NB4 (cell line): Measurements from ENCODE around the gene MYADML2.
"Not testable (repeated sequence)": the region's sequence is repeated elsewhere in the genome, so short reads cannot be mapped to it uniquely, and the experiment has no call there.

Experiments used
- DNase-seq: peaks from one replicate; pipeline ENCODE4 v3.0.0; 2010; ENCODE audit warnings: low read depth
- H3K4me3 ChIP-seq: one replicate; pipeline ENCODE4 v1.5.1; 2011; ENCODE audit warnings: mild to moderate bottlenecking, low read depth, low read length, moderate library complexity
- MYC ChIP-seq: IDR thresholded peaks from 2 replicates; pipeline ENCODE4 v1.6.1; 2011; ENCODE audit warnings: low read depth, low read length
- POLR2A ChIP-seq: IDR thresholded peaks from 2 replicates; pipeline ENCODE4 v1.6.1; 2011; ENCODE audit warnings: mild to moderate bottlenecking; ENCODE audit not compliant: insufficient read length; ENCODE audit errors: extremely low read depth
- TF ChIP-seq, protein P1 (sequence below): IDR thresholded peaks from one replicate; pipeline ENCODE4 v1.5.1; 2012; ENCODE audit warnings: low read depth, low read length
- TF ChIP-seq, protein P2 (sequence below): IDR thresholded peaks from 2 replicates; pipeline ENCODE4 v1.6.1; 2011; ENCODE audit warnings: low read depth, low read length

Gene MYADML2

DNA sequence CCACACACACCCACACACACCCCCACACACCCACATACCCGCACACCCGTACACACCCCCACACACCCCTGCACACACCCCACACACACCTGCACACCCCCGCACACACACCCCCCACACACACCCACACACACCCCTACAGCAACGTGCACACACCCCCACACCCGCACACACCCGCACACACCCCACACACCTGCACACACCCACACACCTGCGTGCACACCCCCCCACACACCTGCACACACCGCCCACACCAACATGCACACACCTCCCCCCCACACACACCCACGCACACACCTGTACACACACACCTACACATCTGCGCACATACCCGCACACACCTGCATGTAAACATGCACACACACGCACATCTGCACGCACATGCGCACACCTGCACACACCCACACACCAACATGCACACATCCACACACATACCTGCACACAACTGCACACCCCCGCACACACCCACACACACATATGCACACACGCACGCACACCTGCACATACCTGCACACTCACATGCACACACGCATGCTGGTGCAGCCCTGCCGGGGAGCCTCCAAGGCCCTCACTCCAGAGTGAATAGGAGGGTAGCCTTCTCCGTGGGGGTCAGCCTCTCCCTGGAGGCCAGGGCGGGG is 37.9 kb upstream of the MYADML2 start:
- no peak overlapping the region for H3K4me3 ChIP-seq
- TF ChIP-seq, protein P1, sequence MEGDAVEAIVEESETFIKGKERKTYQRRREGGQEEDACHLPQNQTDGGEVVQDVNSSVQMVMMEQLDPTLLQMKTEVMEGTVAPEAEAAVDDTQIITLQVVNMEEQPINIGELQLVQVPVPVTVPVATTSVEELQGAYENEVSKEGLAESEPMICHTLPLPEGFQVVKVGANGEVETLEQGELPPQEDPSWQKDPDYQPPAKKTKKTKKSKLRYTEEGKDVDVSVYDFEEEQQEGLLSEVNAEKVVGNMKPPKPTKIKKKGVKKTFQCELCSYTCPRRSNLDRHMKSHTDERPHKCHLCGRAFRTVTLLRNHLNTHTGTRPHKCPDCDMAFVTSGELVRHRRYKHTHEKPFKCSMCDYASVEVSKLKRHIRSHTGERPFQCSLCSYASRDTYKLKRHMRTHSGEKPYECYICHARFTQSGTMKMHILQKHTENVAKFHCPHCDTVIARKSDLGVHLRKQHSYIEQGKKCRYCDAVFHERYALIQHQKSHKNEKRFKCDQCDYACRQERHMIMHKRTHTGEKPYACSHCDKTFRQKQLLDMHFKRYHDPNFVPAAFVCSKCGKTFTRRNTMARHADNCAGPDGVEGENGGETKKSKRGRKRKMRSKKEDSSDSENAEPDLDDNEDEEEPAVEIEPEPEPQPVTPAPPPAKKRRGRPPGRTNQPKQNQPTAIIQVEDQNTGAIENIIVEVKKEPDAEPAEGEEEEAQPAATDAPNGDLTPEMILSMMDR: no peak
- no peak for TF ChIP-seq POLR2A
- TF ChIP-seq, protein P2, sequence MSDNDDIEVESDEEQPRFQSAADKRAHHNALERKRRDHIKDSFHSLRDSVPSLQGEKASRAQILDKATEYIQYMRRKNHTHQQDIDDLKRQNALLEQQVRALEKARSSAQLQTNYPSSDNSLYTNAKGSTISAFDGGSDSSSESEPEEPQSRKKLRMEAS: no peak
- no peak for TF ChIP-seq MYC
- no peak for DNase-seq

DNA sequence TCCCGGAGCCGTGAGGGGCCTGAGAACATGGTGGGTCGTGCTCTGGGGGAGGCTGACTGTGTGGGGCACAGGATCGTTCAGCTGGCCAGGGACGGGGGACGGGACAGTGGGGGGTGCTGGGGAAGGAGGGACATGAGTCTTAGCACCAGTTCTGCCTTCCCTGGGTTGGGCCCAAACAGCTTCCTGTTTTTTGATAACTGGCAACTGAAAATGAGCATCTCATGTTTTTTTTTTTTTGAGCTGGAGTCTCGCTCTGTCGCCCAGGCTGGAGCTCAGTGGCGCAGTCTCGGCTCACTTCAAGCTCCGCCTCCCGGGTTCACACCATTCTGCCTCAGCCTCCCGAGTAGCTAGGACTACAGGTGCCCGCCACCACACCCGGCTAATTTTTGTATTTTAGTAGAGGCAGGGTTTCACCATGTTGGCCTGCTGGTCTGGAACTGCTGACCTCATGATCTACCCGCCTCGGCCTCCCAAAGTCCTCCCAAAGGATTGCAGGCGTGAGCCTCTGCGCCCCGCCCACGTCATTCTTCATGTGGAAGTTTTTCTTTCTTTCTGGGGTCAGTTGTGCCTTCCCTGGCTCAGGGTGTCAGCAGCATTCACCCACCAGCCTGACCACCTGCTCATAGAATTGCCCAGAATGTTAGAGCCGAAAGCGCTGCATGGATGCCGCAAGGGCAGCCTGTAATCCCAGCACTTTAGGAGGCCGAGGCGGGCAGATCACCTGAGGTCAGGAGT is 36.8 kb upstream of the MYADML2 start:
- no peak for DNase-seq
- TF ChIP-seq POLR2A (no peak), MYC (no peak)
- H3K4me3 ChIP-seq: no peak overlapping the region

DNA sequence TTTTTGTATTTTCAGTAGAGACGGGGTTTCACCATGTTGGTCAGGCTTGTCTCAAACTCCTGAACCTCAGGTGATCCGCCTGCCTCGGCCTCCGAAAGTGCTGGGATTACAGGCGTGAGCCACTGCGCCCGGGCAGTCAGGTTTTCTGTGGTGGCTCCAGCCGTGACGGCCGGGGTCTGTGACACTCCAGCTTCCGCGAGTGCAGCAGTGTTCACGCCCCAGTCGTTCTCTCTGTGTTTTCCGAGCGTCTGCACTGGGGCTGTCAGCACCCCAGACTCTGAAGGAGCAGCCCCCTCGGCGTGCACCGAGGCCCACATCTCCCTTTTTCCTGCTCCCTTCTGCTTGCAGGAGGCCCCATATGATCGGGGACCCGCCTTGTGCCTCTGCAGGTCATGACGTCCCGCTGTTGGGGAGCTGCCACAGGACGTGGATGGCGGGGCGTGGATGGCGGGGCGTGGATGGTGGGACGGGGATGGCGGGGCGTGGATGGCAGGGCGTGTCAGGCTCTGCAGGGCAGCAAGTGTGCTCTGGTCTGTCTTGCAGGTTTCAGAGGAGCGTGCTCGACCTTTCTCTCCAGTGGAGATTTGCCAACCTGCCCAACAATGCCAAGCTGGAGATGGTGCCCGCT is 36.1 kb upstream of the MYADML2 start:
- no peak for TF ChIP-seq POLR2A
- TF ChIP-seq, protein P1: no peak
- H3K4me3 ChIP-seq: no peak overlapping the region
- no peak for DNase-seq

DNA sequence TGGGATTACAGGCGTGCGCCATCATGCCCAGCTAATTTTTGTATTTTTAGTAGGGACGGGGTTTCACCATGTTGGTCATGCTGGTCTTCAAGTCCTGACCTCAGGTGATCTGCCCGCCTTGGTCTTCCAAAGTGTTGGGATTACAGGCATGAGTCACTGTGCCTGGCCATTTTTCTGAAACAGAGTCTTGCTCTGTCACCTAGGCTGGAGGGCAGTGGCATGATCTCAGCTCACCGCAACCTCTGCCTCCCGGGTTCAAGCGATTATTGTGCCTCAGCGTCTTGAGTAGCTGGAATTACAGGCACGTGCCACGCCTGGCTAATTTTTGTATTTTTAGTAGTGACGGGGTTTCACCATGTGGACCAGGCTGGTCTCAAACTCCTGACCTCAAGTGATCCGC is 34.5 kb upstream of the MYADML2 start:
- DNase-seq: not testable (repeated sequence)

DNA sequence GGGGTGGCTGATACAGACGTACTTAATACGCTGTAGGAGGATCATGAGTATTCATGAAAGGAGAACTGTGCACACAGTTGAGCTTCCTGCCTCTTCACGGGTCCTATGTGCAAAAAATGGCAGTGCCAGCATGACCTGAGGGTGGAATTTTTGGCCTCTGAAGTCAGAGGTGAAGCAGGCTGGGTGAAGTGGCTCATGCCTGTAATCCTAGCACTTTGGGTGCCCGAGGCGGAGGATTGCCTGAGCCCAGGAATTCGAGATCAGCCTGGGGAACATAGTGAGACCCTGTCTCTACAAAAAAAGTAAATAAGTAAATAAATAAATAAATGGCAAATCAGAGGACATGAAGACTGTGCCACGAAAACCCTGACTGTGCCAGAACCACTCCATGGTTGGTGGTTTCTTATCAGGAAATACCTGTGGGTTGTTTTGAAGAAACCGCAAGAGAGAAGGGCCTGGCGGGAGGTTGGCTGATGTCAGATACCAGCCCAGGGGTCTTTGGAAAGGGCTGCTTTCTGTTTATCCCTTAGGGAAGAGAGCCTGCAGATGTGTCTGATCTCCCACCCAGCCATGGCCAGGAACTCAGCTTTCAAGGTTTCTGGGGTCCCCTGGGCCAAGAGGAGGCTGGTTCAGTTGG is 33.8 kb upstream of the MYADML2 start:
- H3K4me3 ChIP-seq: no peak overlapping the region
- no peak for DNase-seq
- TF ChIP-seq POLR2A: no peak
- TF ChIP-seq, protein P2: no peak
- TF ChIP-seq, protein P1: no peak
- TF ChIP-seq MYC: no peak

More for the DNA sequence above, 34.5 kb upstream of the MYADML2 start:
- not testable (repeated sequence) for H3K4me3 ChIP-seq

DNA sequence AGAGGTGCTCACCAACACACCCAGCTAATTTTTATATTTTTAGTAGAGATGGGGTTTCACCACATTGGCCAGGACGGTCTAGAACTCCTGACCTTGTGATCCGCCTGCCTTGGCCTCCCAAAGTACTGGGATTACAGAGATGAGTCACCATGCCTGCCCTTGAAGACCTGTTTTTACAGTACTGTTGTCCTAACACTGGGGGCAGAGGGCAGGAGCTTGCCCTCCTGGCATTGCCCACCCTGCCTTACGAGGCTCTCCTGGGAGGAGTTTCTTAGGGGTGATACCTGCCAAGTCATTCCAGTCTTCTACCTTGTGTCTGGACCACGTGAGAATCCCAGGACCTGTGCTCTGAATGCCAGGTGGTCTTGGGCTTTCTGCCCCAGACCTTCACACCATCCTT is 33.1 kb upstream of the MYADML2 start:
- H3K4me3 ChIP-seq: no peak overlapping the region

More for the DNA sequence above, 33.1 kb upstream of the MYADML2 start:
- DNase-seq: no peak
- TF ChIP-seq MYC (no peak), POLR2A (no peak)
- TF ChIP-seq, protein P2: no peak
- TF ChIP-seq, protein P1: no peak
